Activated naive CD8-positive, alpha-beta T cell treated with anti-CD3 and anti-CD28 coated beads for 36 hours (primary cell): Measurements from ENCODE around the gene HOXD10. TPM values are rescaled to one million over a fixed set of nuclear protein-coding genes. Genes with fewer than 3 reads are reported as not detected.

Source experiments
- DNase-seq: peaks from one replicate; pipeline ENCODE4 v3.0.0; 2021
- H3K27ac Mint-ChIP-seq: one replicate; pipeline ENCODE4 v1.8.0; 2022; ENCODE audit warnings: mild to moderate bottlenecking, moderate library complexity, mixed read lengths
- H3K27me3 Mint-ChIP-seq: one replicate; pipeline ENCODE4 v1.8.0; 2022; ENCODE audit warnings: mild to moderate bottlenecking, mixed read lengths
- H3K36me3 Mint-ChIP-seq: one replicate; pipeline ENCODE4 v1.8.0; 2021; ENCODE audit warnings: mild to moderate bottlenecking, mixed read lengths
- H3K4me1 Mint-ChIP-seq: one replicate; pipeline ENCODE4 v1.8.0; 2021; ENCODE audit warnings: mixed read lengths
- H3K4me3 Mint-ChIP-seq: one replicate; pipeline ENCODE4 v1.8.0; 2022; ENCODE audit warnings: mild to moderate bottlenecking, moderate library complexity, mixed read lengths
- H3K9me3 Mint-ChIP-seq: one replicate; pipeline ENCODE4 v1.8.0; 2022; ENCODE audit warnings: mixed read lengths
- total RNA-seq, 2 experiments: library from RNA; stranded (reverse); gene quantifications; one replicate each; pipeline ENCODE4 v1.2.3, GENCODE V29; 2021

HOXD10 gene
- total RNA-seq: not detected

DNA sequence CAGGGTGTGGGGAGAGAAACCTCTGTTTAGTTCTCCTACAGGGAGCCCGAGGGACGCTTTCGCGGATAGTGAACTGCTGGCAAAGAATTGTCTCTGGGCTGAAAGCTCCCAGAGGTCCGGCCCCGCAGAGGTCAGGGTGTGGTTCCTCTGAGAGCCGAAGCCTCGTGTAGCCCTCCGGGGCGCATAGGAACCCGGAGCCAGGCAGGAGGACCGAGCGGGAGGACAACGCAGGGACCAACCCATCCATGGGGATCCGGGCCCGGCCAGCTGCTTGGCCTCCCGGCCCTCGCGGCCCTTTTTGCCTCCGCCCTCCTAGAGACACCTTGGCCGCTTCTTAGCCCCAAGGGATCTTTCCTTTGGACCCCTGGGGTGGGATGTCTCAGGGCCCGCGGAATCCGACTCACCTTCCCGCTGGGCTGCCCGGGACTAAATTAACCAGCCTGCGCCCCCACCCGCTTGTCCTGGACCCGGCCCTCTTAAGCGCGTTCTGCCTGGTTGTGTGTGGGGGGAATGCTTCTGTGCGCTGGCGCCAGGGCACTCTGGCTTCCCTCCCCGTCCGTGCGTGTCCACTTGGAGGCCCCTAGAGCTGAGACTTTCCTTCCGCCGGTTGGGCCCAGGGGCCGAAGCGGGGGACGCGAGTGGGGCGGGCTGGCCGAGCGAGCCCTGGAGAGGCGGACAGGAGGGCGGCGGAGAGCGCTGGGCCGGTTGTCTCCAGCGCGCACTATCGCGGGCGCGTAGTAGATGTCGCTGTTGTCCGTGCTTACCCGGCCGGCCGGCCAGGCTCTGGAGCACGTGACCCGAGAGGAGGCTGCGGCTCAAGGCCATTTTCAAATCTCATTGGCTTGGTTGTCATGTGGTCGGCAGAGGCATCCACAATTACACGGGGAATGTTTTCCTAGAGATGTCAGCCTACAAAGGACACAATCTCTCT is at the start of gene HOXD10:
HOXD10 (plus strand) TSS at position 896 of the 931 bp plus-strand sequence. CDS start 56 bp downstream, outside the sequence.
- H3K27me3 Mint-ChIP-seq: peaks cover 100% of the 10 kb centered on the region
- H3K27ac Mint-ChIP-seq: no peak within 1 kb of the TSS
- H3K4me3 Mint-ChIP-seq: no peak within 1 kb of the TSS
- H3K36me3 Mint-ChIP-seq: peaks cover 6% of the 10 kb centered on the region
- no peak for DNase-seq
- H3K4me1 Mint-ChIP-seq: peaks cover 5% of the 10 kb centered on the region
- peaks cover 12% of the 10 kb centered on the region for H3K9me3 Mint-ChIP-seq

DNA sequence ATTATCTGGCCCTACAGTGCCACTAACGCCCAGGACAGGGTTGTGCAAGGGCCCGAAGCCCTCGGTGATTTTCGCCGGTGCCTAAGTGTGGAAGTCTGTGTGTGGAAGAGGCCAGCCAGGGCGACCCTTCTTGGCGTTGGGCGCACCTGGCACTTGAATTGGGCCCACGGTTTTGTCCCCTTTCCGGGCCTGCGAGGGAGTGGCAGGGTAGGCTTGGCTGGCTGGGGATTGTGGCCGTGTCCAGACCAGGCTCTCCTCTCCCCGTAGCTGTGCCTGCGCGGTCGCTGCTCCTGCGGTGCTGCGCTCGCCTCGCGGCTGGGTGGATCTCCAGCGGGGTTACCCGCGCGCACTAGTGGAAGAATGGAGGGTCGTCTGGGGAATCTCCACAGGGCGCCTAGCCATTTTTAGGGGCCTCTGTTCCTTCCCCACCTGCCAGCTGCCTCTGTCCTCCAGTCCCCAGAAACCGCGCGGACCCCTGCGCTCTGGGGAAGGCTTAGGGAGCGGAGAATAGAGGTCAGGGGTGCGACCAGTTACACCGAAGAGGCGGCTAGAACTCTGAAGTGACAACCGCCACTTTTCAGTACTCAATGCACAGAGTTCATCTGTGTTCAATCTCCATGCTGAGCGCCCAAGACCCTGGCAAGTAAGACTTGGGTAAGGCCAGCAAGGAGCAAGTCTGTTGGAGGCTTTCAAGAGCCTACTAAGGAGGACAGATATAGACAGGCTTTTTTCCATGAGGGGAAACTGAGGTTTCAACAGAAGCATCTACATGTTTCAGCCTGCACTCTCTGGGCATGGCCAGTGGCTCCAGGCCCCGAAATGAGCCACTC is 48.8 kb upstream of the HOXD10 start:
- no peak overlapping the region for H3K27ac Mint-ChIP-seq
- peaks cover 3% of the 10 kb centered on the region for H3K4me1 Mint-ChIP-seq
- H3K27me3 Mint-ChIP-seq: peaks cover 92% of the 10 kb centered on the region
- DNase-seq: no peak
- H3K9me3 Mint-ChIP-seq: no peaks in the 10 kb centered on the region
- peak overlapping the region; percentile 29 for H3K4me3 Mint-ChIP-seq
- H3K36me3 Mint-ChIP-seq: no peaks in the 10 kb centered on the region

DNA sequence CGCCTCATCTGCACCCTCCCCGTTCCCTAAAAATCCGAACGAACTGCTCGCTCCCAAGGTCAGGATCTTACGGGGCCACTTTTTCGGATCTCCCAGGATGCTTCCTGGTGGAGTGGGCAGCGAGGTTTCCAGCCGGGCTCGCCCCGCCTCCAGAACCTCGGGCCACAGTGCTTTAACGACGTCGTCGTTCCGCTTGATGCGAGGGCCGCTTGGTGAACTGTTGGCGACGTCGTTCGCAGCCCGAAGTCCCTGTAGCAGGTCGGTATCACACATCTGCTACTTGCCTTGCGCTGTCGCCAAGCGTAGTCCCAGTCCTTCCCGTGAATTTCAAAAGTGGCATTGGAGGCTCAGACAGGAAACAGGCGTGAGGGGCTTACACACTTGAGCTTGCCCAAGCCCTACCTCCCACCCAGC is 48.2 kb upstream of the HOXD10 start:
- Mint-ChIP-seq H3K27ac (no peak overlapping the region), H3K9me3 (no peaks in the 10 kb centered on the region), H3K36me3 (no peaks in the 10 kb centered on the region), H3K4me3 (no peak overlapping the region), H3K4me1 (peaks cover 3% of the 10 kb centered on the region), H3K27me3 (peaks cover 97% of the 10 kb centered on the region)
- no peak for DNase-seq

DNA sequence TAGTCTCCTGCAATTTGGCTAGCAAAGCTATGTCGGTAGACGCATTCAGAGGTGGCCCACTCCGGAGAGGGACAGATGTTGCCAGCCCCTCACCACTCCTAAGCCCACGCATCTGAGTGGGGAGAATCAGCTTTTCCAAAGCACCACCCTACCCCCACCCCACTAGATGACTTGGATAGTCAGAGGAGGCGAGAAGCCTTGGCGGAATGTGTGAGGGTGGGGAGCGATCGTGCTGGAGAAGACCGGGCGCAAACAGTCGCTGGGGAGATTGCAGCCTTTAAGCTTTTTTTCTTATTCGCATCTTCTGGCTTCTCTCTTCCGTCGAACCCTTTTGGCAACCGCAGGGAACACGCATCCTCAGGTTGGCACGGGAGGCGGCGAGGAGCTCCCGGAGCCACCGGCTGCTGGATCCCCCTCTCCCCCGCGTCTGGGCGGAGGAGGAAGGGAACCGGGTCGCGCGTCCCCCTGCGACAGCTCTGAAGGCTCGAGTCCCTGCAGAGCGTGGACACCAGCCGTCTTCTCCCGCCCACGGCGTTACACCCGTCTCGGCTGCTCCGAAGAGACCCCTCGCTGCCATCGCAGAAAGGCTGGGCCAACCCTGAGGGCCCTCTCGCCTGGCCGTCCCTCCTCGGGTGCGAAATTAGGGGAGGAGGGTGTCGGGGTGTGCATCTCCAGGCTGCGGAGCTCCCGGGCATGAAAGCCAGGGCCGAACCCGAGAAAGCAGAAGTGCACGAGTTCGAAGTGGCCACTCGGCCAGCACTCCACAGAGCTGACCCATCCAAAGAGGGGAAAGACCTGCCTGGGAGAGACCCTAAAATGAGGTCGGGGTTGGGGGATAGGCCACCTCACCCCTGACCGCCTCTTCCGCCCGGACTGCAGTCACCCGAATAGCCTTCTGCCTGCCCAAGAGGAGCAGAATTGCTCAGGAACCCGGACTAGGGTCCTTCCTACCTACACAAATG is 45.0 kb upstream of the HOXD10 start:
- Mint-ChIP-seq H3K27ac (no peak overlapping the region), H3K27me3 (peaks cover 99% of the 10 kb centered on the region), H3K9me3 (peaks cover 8% of the 10 kb centered on the region), H3K36me3 (no peaks in the 10 kb centered on the region), H3K4me3 (no peak overlapping the region), H3K4me1 (peaks cover 3% of the 10 kb centered on the region)
- no peak for DNase-seq

DNA sequence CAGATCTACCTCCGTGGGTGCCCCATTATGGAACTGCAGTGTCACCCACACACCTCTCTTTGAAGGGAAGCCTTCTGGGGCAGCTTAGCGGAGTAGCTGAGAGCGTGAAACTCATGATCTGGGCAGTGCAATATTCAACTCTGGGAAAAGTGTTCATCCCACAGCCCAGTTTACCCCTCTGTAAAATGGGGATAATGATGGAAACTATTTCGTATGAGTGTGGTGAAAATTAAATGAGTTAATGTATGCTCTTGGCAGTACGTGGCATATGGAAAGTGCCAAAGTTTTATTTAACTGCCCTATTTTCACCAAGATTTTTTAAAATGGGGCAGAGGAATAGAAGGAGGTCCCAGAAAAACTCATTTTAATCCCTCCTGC is 44.3 kb upstream of the HOXD10 start:
- Mint-ChIP-seq H3K27ac (no peak overlapping the region), H3K36me3 (no peaks in the 10 kb centered on the region), H3K27me3 (peaks cover 100% of the 10 kb centered on the region), H3K4me3 (no peak overlapping the region), H3K4me1 (peaks cover 3% of the 10 kb centered on the region), H3K9me3 (peaks cover 8% of the 10 kb centered on the region)
- no peak for DNase-seq

DNA sequence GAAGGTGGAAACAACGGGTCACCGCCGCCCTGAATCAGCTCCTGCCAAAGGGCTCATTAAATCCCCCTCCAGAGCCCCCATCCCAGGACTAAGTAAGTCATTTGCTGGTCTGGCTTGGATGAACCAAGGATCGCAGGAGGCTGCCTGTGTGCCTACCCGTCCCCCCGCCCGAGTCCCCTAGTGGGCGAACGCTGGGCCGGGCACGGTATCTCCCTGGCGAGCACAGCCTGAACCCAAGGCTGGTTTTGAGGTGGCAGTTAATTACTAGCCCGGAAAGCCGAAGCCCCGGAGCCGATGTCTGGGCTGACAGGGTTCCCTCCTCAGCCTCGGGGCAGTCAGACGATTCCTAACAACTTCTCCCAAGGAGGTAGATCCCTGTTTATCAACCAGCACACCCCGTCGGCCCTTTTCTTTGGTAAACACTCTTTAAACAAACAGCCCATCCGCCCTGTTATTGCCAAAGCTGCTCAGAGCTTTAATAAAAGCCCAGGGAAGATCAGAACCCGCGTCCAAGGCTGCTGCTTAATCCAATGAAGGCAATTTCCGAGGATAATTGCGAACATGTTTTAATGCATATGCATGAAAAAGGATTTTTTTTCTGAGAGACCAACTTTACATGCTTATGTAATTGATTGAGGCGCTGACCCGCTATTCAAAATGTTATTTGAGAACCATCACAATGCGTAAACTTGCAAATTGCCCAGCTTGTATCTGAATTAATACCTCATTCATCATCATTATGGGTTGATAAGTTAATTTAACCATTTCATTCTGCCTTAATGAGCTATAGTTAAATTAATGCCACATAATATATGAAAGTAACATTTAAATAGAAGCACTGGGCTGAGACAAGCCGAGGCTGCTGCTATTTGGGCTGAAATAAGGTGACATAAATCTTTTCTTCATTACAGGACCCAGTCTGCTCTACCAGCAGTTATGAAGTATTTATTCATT is 43.4 kb upstream of the HOXD10 start:
- Mint-ChIP-seq H3K4me3 (no peak overlapping the region), H3K27ac (no peak overlapping the region), H3K9me3 (peaks cover 9% of the 10 kb centered on the region), H3K27me3 (peaks cover 97% of the 10 kb centered on the region), H3K36me3 (no peaks in the 10 kb centered on the region), H3K4me1 (peaks cover 2% of the 10 kb centered on the region)
- DNase-seq: no peak

DNA sequence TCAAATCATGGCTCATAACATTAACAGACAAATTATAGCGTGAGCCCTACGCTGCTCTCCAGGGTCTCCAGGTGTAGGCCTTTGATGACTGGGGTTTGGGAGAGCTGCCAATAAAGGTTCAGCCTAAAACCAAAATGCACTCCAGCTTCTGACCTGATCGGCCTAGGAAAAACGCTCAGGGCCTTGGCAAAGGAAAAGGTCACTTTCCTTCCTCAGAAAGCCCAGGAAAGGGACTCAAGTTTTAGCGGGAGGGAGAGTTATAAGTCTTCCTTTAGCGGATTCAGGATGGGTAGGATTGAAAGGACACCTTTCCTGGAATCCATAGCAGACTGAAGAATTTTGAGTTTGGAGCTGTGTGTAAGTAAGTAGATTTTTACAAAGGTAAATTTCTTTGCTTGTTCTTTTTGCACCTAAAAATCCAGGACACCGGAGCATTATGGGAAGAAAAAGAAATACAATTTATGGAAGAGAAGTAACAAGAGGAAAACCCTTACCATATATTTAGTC is 41.6 kb upstream of the HOXD10 start:
- DNase-seq: no peak
- peaks cover 12% of the 10 kb centered on the region for H3K36me3 Mint-ChIP-seq
- H3K27me3 Mint-ChIP-seq: peaks cover 95% of the 10 kb centered on the region
- peaks cover 21% of the 10 kb centered on the region for H3K9me3 Mint-ChIP-seq
- no peak overlapping the region for H3K27ac Mint-ChIP-seq
- H3K4me3 Mint-ChIP-seq: no peak overlapping the region
- H3K4me1 Mint-ChIP-seq: peaks cover 11% of the 10 kb centered on the region

DNA sequence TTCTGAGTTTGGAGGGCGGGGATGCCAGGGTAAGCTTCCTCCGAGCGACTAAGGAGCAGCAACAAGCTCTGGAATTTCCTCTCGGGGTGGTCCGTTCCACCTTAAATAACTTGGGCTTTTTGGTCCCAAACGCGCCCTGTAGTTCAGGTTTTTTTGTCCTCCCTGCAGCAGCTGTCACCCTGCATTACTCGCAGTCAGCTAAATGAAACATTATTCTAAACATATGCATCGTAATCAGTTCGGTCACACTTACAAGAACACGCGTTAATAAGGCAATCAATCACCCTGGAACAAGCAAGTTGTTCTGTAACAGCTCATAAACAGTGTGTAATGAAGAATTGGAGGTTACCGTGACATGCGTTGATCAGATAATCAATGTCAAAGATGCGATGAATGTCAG is 41.1 kb upstream of the HOXD10 start:
- Mint-ChIP-seq H3K27me3 (peaks cover 92% of the 10 kb centered on the region), H3K4me1 (peaks cover 11% of the 10 kb centered on the region), H3K36me3 (peaks cover 12% of the 10 kb centered on the region), H3K9me3 (peaks cover 21% of the 10 kb centered on the region), H3K4me3 (no peak overlapping the region), H3K27ac (no peak overlapping the region)
- no peak for DNase-seq

DNA sequence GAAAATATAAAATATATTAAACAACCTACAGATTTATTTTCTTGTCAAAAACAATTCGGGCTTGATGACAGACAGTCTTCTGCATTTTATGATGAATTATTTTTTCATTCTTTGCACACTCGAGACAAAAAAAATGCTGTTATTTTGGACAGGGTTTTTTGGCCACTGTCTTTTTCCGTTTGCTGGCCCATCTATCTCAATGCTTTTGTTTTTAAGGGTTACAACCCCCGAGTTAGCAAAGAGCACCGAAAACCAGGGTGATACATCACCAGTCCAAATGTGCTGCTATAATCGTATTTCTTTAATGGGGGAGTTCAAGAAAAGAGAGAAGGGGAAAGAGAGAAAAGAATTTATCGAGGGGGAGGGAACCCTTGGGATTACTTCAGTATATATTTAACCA is 40.5 kb upstream of the HOXD10 start:
- Mint-ChIP-seq H3K36me3 (peaks cover 14% of the 10 kb centered on the region), H3K9me3 (peaks cover 23% of the 10 kb centered on the region), H3K27ac (no peak overlapping the region), H3K4me3 (no peak overlapping the region), H3K4me1 (peaks cover 13% of the 10 kb centered on the region), H3K27me3 (peaks cover 92% of the 10 kb centered on the region)
- no peak for DNase-seq

DNA sequence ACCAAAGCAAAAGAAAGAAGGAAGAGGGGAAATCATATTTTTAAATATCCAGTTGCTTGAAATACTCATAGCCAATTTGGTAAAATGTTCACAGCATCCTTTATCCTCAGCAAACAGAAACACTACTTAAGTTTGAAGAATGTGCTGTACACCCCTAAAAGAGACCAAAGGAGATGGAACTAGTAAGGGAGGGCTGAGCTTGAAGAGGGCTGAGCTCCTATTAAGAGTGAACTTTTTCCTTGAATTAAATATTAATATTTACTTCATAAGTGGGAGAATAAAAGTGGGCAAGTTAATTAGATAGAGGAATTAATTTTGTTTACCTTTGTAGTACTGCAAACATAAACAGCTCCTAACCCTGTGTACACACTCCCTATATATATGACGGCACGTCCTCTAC is 39.8 kb upstream of the HOXD10 start:
- H3K4me1 Mint-ChIP-seq: peaks cover 14% of the 10 kb centered on the region
- H3K27ac Mint-ChIP-seq: no peak overlapping the region
- peaks cover 92% of the 10 kb centered on the region for H3K27me3 Mint-ChIP-seq
- H3K9me3 Mint-ChIP-seq: peaks cover 28% of the 10 kb centered on the region
- no peak for DNase-seq
- H3K4me3 Mint-ChIP-seq: no peak overlapping the region
- peaks cover 19% of the 10 kb centered on the region for H3K36me3 Mint-ChIP-seq

DNA sequence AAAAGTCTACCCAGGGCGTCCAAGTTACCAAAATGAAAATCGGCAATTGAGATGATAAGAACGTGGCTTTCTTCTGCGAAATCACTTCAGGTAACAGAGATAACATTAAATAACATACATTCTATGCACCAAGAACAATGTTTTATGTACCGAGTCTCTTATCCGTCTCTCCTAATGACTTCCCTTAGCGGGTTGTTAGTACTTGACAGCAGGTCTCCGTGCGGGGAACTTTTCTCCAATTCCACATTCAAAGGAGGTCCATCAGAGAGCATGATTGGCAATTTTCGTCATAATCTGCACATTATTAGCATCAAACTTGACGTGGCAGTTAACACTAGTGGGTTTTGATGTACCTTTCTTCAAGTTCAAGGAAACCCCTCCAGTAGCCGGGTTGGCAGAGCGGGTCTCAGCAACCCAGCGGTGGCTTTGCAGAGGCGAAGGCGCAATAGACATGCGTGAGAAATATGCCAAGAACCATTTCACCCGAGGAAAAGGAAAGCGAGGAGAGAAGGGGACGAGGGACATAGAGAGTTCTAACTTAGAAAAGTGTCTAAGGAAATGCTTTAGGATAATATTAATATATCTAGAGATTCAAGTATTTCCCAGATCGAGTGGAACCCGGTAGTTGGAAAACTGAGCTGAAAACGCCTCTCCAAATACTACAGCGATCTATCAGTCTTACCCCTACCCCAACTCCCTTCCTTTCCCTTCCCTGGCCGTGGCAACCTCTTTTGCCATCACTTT is 37.9 kb upstream of the HOXD10 start:
- Mint-ChIP-seq H3K9me3 (peaks cover 30% of the 10 kb centered on the region), H3K27me3 (peaks cover 92% of the 10 kb centered on the region), H3K36me3 (peaks cover 27% of the 10 kb centered on the region), H3K27ac (peak overlapping the region; percentile 54), H3K4me3 (peak overlapping the region; percentile 55), H3K4me1 (peaks cover 16% of the 10 kb centered on the region)
- no peak for DNase-seq

DNA sequence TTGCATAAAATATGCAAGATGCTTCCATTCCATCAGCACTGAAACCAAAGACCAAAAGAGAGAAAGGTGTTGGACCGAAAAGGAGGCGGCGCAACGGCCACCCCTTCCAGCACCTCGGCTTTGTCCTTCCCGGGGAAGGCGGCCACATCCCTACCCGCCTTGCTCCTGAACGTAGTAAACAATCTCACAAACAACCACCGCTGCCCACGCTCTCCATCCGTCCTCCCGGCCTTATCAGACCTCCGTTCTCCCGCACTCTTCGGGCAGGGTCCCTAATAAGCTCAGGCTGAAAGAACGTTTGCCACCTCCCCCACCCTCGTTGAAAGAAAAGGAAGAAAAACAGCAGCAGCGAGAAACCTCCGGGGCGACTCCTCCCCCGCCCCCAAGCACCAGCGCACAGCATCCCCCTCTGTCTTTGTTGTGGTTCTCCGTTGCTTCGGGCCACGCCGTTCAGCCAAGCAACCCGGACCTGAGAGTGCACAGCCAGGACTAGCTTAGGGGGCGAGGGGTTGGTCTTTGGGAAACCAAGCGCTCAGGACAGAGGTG is 37.2 kb upstream of the HOXD10 start:
- Mint-ChIP-seq H3K9me3 (peaks cover 34% of the 10 kb centered on the region), H3K4me1 (peaks cover 16% of the 10 kb centered on the region), H3K36me3 (peaks cover 32% of the 10 kb centered on the region)

More for the DNA sequence above, 37.2 kb upstream of the HOXD10 start:
- Mint-ChIP-seq H3K27me3 (peaks cover 92% of the 10 kb centered on the region), H3K4me3 (peak overlapping the region; percentile 55), H3K27ac (peak overlapping the region; percentile 54)
- no peak for DNase-seq
